Activated CD8-positive, alpha-beta memory T cell treated with anti-CD3 and anti-CD28 coated beads for 1 hour (primary cell): ENCODE data around the gene FOXO3.
"Not testable (repeated sequence)": the region's sequence is repeated elsewhere in the genome, so short reads cannot be mapped to it uniquely, and the experiment has no call there.

Source experiments
- DNase-seq, 2 donors: peaks; one replicate each; pipeline ENCODE4 v3.0.0-alpha.2; 2020; ENCODE audit warnings: low read depth in 1 of 2; ENCODE audit errors: extremely low read depth in 1 of 2

Gene FOXO3

GRCh38 chr6:108560463-108561308 lies at the start of gene FOXO3:
Gene FOXO3, plus strand, starts transcription at chr6:108560917. Its CDS starts 292 bp downstream, at chr6:108561209.
- DNase-seq: peak in 1 of 2 donors; percentile 51

DNA sequence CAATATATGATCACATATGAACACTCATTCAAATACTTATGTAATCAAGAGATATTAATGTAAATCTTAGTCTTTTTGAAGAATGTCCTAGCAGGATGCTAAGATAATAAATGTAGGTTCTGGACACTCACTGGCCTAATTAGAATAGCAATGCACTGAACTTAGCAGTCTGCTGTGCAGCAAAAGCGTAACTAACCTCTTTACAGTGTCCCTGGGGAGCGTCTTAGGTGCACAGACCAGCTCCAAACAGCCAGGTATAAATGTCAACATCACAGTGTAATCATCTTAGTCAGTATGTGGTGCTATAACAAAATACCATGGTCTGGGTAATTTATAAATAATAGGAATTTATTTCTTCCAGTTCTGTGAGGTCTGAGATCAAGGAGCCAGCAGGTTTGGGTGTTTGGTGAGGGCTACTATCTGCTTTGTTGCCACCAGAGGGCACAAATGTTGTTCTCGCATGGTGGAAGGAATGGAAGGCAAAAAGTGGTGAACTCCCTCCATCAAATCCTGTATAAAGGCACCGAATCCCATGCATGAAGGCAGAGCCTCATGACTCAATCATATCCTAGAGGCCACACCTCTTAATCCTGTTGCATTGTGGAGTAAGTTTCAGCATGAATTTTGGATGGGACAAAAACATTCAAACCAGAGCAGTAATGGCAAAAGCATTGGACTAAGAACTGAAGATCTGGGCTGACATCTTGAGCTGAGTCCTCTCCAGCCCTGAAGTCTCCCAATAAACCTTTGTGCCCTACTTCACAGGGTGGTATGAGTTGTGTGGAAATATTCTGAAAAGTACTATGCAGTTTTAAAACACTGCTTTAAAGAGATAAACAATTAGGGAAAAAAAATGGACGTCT lies 41.8 kb upstream of the FOXO3 start:
- no peak for DNase-seq

DNA sequence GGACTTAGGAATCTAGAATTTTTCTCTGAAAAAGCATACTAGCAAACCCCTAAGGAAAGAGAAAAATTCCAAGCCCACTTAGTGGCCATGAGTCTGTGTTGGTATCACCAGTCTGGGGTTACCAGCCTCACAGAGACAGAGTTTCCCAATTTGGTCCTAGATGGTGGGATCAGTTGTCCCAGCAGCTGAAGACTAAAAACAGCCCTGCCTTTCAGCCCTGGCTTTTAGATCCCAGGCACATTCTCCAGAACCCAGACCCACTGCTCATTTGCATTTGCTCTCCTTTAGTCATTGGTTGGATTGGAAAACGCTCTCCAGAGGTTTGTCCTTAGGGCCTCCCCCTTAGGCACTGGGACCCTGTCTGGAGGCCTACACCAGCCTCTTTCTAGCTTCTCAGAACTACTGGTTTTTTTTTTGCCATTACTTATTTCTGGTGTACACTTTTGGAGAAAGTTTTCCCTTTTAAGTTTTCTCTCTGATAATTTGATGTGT lies 39.1 kb upstream of the FOXO3 start:
- DNase-seq: no peak

- DNase-seq: no peak
These were observed 37.0 kb upstream of the FOXO3 start for GRCh38 chr6:108523697-108524096.

GRCh38 chr6:108524528-108525248 lies 36.0 kb upstream of the FOXO3 start:
- DNase-seq: no peak

DNA sequence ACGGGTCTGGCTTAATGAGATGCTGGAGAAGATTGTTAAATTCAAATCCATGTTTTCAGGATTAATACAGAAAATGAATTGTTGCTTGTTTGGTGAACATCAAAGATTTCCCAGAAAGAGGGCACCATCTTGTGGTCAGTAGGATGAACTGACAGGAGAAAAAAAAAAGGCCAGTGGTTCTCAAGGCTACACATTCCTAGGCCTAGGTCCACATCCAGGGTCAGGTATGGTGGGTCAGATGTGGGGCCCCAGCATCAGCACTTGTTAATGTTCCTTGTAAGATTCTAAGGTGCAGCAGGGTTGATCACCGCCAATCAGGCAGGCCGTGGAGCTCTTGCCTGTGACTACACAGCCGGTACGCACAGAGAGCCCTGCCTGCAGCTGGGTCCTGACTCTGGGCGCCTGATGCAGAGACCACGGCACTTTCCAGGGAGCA lies 34.0 kb upstream of the FOXO3 start:
- DNase-seq: no peak

- DNase-seq: no peak
These were observed 31.8 kb upstream of the FOXO3 start for GRCh38 chr6:108528878-108529277.

DNA sequence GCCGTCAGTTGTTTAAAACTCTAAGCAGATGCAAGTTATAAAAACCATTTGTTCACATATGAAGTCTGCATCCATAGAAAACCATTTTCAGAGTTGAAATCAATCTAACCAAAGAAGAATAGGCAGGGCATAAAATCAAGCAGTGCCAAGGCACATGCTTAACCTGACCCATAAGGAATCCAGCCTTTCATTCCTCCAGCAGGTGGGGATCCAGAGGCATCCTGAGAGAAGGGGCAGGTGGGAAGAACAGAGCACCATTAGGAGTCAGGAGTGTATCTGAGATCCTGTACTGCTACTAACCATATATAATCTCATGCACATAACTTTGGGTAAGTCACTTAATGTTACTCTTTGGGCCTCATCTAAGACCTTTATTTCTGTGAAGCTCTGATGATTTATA lies 29.4 kb upstream of the FOXO3 start:
- DNase-seq: no peak

- DNase-seq: no peak
These were observed 25.5 kb upstream of the FOXO3 start for GRCh38 chr6:108535114-108535742.

DNA sequence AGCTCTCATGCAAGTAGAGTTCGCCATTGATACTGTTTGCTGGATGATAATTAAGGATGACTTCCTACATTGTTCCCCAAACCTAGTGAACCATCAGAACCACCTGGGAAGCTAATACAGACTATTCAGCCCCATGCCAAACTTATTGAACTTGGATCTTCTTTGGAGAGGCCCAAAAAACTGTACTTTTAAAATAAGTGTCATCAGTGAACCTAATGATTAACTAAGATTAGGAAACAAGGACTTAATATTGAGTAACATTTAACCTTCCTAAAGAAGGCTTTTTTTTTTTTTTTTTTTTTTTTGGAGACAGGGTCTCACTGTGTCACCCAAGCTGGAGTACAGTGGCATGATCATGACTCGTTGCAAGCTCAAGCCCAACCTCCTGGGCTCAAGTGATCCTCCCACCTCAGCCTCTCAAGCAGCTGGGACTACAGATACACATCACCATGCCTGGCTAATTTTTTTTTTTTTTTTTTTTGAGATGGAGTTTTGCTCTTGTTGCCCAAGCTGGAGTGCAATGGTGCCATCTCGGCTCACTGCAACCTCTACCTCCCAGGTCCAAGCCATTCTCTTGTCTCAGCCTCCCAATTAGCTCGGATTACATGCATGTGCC lies 24.7 kb upstream of the FOXO3 start:
- DNase-seq: not testable (repeated sequence)

GRCh38 chr6:108541843-108542759 lies 18.6 kb upstream of the FOXO3 start:
- DNase-seq: peak in 1 of 2 donors; percentile 43

- no peak for DNase-seq
These were observed 17.4 kb upstream of the FOXO3 start for GRCh38 chr6:108543175-108543940.

DNA sequence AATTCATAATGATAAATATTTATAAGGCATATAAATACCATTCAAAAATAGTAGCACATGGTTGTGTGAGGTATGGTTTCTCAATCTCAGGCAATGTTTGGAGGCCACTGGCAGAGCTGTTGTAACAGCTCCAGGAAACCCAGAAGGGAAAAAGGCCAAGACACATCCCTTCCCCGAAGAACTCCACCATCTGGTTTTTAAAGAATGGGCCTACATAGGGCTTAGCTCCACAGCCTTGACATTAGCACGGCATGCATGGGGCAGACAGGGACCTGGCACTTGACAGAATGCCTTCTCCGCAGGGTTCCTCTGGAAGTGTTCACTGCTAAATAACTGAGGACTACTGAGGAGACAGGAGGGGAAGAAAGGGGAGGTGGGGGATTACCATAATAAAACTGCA lies 16.1 kb upstream of the FOXO3 start:
- DNase-seq: no peak

GRCh38 chr6:108546079-108547049 lies 14.4 kb upstream of the FOXO3 start:
- no peak for DNase-seq

DNA sequence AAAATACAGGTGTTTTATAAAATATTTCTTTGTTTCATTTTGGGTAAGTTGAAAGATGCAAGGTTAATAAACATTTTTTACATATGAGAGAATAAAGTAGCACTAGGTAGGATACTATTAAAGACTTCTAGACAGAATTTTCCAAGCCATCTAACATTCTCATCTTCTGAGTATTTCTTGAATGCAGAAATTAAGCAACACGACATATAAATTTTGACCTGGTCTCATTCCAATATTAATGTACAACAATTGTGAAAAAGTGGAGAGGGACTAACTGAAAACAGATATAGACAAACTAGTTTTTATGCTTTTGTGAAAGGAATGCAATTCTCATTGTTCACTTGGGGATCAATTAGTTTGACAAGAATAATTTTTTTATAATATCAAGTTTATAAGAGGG lies 11.5 kb upstream of the FOXO3 start:
- DNase-seq: no peak

DNA sequence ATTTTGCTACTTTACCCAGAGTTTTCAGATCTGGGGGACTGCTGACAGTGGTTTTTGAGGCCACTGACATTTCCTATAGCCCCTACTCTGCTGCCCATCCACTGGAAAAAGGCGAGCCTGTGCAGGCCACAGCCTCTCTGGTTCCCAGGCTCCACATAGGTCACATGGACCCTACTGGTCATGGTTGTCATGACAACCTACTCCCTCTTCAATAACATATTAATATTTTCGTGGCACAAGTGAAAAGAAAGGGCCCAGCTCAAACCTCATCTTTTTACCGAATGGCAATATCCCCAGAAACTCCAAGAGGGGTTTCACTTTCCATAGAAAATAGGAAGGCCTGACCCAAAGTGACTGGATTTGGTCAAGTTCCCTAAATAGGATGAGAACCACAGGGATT lies 11.0 kb upstream of the FOXO3 start:
- no peak for DNase-seq

DNA sequence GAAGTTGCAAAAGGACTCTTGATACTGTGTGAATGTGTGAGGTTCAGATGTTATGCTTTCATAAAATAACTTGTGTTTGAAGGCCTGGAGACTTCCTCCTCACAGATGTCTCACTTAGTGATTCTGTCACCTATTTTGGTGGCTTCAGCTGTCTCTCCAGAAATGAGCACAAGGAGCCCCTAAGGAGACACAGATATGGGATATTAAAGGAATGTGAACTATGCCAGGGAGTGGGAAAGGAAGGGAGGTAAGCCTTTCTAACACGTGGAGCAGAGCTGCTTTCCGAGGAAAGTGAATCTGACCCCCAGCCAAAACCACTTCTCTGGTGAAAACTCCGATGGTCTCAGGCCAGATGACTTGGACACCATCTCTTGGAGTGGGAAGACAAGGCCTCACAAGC lies 10.5 kb upstream of the FOXO3 start:
- no peak for DNase-seq
